PC-9 (cell line): ENCODE data around the gene MICAL2. TPM values are rescaled to one million over a fixed set of nuclear protein-coding genes. Genes with fewer than 3 reads are reported as not detected.

Source experiments
- BruUV-seq: library from RNA; stranded (reverse); fragments of 400-500 nt; replicated peaks from 2 replicates; lab custom pipeline; 2021; lab: Mats Ljungman, UMichigan
- CTCF ChIA-PET: fragments of 300-600 bp; sonication (Branson Sonifier 250); formaldehyde crosslinking; loops from one replicate; lab custom pipeline; 2022; ENCODE audit warnings: antibody characterized with exemption; lab: Charles Lee
- POLR2A ChIA-PET: fragments of 300-600 bp; sonication (Branson Sonifier 250); formaldehyde crosslinking; loops from one replicate; lab custom pipeline; 2022; ENCODE audit warnings: antibody characterized with exemption; ENCODE audit not compliant: unreplicated experiment; lab: Charles Lee
- DNase-seq, 2 experiments: peaks; one replicate each; pipeline versions ENCODE4 v3.0.0 to v3.0.0-alpha.2; 2015 to 2022; ENCODE audit warnings: mixed read lengths in 1 of 2
- H2AFZ ChIP-seq: fragments of 200-600 bp; sonication (generic); 2 replicates; pipeline ENCODE4 v1.8.1; 2017; ENCODE audit warnings: antibody characterized with exemption
- H3F3A ChIP-seq: fragments of 200-600 bp; sonication (generic); 2 replicates; pipeline ENCODE4 v1.8.1; 2017; ENCODE audit warnings: antibody characterized with exemption, mild to moderate bottlenecking, low read depth; ENCODE audit not compliant: insufficient read depth
- H3K27ac ChIP-seq: fragments of 200-600 bp; sonication (generic); 2 replicates; pipeline ENCODE4 v1.6.1; 2016; ENCODE audit warnings: mixed run types
- H3K27me3 ChIP-seq: fragments of 200-600 bp; sonication (generic); 2 replicates; pipeline ENCODE4 v1.6.1; 2016; ENCODE audit warnings: low read depth, mixed run types; ENCODE audit not compliant: insufficient read depth
- H3K36me3 ChIP-seq: fragments of 200-600 bp; sonication (generic); 2 replicates; pipeline ENCODE4 v1.6.1; 2016; ENCODE audit warnings: low read depth, mixed run types
- H3K4me1 ChIP-seq: fragments of 200-600 bp; sonication (generic); replicated peaks from 2 replicates; pipeline ENCODE4 v1.6.1; 2016; ENCODE audit warnings: mixed run types; ENCODE audit not compliant: insufficient read depth
- H3K4me2 ChIP-seq: fragments of 200-600 bp; sonication (generic); 2 replicates; pipeline ENCODE4 v1.6.1; 2017; ENCODE audit warnings: mixed run types
- H3K4me3 ChIP-seq: fragments of 200-600 bp; sonication (generic); 2 replicates; pipeline ENCODE4 v1.6.1; 2016; ENCODE audit warnings: mixed run types
- H3K79me2 ChIP-seq: fragments of 200-600 bp; sonication (generic); 2 replicates; pipeline ENCODE4 v1.6.1; 2017; ENCODE audit warnings: low read depth, mixed run types
- H3K9me2 ChIP-seq: fragments of 200-600 bp; sonication (generic); 2 replicates; pipeline ENCODE4 v1.8.1; 2017; ENCODE audit warnings: mild to moderate bottlenecking; ENCODE audit not compliant: insufficient read depth
- H3K9me3 ChIP-seq: fragments of 200-600 bp; sonication (generic); 2 replicates; pipeline ENCODE4 v1.8.1; 2016; ENCODE audit warnings: low read depth; ENCODE audit not compliant: insufficient read depth
- H4K20me1 ChIP-seq: fragments of 200-600 bp; sonication (generic); 2 replicates; pipeline ENCODE4 v1.8.1; 2017; ENCODE audit not compliant: insufficient read depth
- EZH2 ChIP-seq: fragments of 200-600 bp; sonication (generic); IDR thresholded peaks from 2 replicates; pipeline ENCODE4 v1.8.0; 2017; ENCODE audit warnings: antibody characterized with exemption, low read depth
- intact Hi-C: fragments of 100-400 bp; cut with micrococcal nuclease; formaldehyde crosslinking; loops from one replicate; pipeline ENCODE4 v1.10.0; 2022; ENCODE audit not compliant: unreplicated experiment
- total RNA-seq: library from RNA; stranded (reverse); gene quantifications from 2 replicates; pipeline ENCODE4 v1.2.3, GENCODE V29; 2021
- TF ChIP-seq, protein P1 (sequence below): fragments of 200-600 bp; sonication (generic); conservative IDR thresholded peaks from 2 replicates; pipeline ENCODE4 v1.6.1; 2017; ENCODE audit warnings: mixed run types, antibody characterized with exemption, mild to moderate bottlenecking, moderate library complexity

The MICAL2 gene
- total RNA-seq, 1 experiment from 2014 or later: 32.4 TPM

DNA sequence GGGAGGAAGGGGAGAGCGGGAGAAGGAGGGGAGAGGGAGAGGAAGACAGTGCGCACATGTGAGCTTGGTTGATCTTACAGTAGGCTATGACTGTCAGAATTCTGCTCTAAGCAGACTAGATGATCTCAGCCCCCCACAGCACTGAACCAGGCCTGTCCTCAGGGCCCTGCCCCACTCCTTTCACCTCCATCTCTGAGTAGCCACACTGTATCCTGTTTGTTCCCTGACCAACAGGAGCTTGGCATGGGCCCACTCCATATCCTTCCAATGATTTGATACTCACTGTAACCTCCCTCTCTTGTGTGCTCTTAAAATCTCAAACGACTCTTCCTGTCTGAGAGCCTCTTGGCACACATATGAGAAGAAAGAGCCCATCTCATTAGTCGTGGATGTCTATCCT is 180.9 kb downstream of the MICAL2 start:
- H3K36me3 ChIP-seq: no peaks in the 10 kb centered on the region

GRCh38 chr11:12291766-12292165 is 181.4 kb downstream of the MICAL2 start:
- H3F3A ChIP-seq: peaks cover 19% of the 10 kb centered on the region; the same call in 1 of the 2 replicates
- intact Hi-C loops: no loop called here
- ChIA-PET POLR2A (no interaction called here), CTCF (no interaction called here)
- TF ChIP-seq, protein P1, sequence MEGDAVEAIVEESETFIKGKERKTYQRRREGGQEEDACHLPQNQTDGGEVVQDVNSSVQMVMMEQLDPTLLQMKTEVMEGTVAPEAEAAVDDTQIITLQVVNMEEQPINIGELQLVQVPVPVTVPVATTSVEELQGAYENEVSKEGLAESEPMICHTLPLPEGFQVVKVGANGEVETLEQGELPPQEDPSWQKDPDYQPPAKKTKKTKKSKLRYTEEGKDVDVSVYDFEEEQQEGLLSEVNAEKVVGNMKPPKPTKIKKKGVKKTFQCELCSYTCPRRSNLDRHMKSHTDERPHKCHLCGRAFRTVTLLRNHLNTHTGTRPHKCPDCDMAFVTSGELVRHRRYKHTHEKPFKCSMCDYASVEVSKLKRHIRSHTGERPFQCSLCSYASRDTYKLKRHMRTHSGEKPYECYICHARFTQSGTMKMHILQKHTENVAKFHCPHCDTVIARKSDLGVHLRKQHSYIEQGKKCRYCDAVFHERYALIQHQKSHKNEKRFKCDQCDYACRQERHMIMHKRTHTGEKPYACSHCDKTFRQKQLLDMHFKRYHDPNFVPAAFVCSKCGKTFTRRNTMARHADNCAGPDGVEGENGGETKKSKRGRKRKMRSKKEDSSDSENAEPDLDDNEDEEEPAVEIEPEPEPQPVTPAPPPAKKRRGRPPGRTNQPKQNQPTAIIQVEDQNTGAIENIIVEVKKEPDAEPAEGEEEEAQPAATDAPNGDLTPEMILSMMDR: no peak
- no peak for TF ChIP-seq EZH2
- no peaks in the 10 kb centered on the region for H3K27me3 ChIP-seq
- H3K4me3 ChIP-seq: no peak overlapping the region
- no peaks in the 10 kb centered on the region for H3K79me2 ChIP-seq
- no peaks in the 10 kb centered on the region for H3K9me2 ChIP-seq
- no peaks in the 10 kb centered on the region for H3K36me3 ChIP-seq
- H4K20me1 ChIP-seq: no peaks in the 10 kb centered on the region
- H3K4me1 ChIP-seq: peaks cover 18% of the 10 kb centered on the region
- no peak for DNase-seq
- H3K4me2 ChIP-seq: no peak overlapping the region
- H3K9me3 ChIP-seq: no peaks in the 10 kb centered on the region
- no peak overlapping the region for H3K27ac ChIP-seq
- no peak overlapping the region for H2AFZ ChIP-seq
- no TSS peak for BruUV-seq

More for the DNA sequence above, 180.9 kb downstream of the MICAL2 start:
- Histone ChIP-seq H3K9me2 (no peaks in the 10 kb centered on the region), H2AFZ (no peak overlapping the region), H3K4me2 (no peak overlapping the region), H3K27ac (no peak overlapping the region), H3K4me1 (peaks cover 23% of the 10 kb centered on the region), H4K20me1 (no peaks in the 10 kb centered on the region), H3K9me3 (no peaks in the 10 kb centered on the region), H3K4me3 (no peak overlapping the region), H3F3A (peaks cover 23% of the 10 kb centered on the region; the same call in 1 of the 2 replicates), H3K27me3 (no peaks in the 10 kb centered on the region), H3K79me2 (no peaks in the 10 kb centered on the region)
- intact Hi-C loops: no loop called here
- POLR2A ChIA-PET: no interaction called here
- DNase-seq: no peak
- CTCF ChIA-PET: no interaction called here
- TF ChIP-seq EZH2: no peak
- TF ChIP-seq, protein P1: no peak
- no TSS peak for BruUV-seq

- CTCF ChIA-PET: interaction anchor here (0.6 kb wide), 1 partner anchor 666 kb away, joined by 7 read pairs; no protein-coding TSS in a partner anchor
- H3K4me3 ChIP-seq: no peak overlapping the region
- H2AFZ ChIP-seq: no peak overlapping the region
- TF ChIP-seq, protein P1: no peak
- TF ChIP-seq EZH2: no peak
- no peaks in the 10 kb centered on the region for H3K9me2 ChIP-seq
- H4K20me1 ChIP-seq: no peaks in the 10 kb centered on the region
- H3K4me1 ChIP-seq: peaks cover 8% of the 10 kb centered on the region
- DNase-seq: no peak
- no peaks in the 10 kb centered on the region for H3K9me3 ChIP-seq
- peaks cover 9% of the 10 kb centered on the region; the same call in 1 of the 2 replicates for H3F3A ChIP-seq
- H3K27me3 ChIP-seq: no peaks in the 10 kb centered on the region
- intact Hi-C loops: no loop called here
- BruUV-seq: no TSS peak
- no peak overlapping the region for H3K27ac ChIP-seq
- H3K36me3 ChIP-seq: no peaks in the 10 kb centered on the region
- H3K4me2 ChIP-seq: no peak overlapping the region
- H3K79me2 ChIP-seq: no peaks in the 10 kb centered on the region
- POLR2A ChIA-PET: no interaction called here
Measured at GRCh38 chr11:12292766-12293165, 182.4 kb downstream of the MICAL2 start.
